HG02938 (cell line): Measurements from ENCODE around the gene ADARB1.

Experiments
- ATAC-seq: cut with Tn5 transposase; IDR thresholded peaks from one replicate; pipeline ENCODE4 v1.9.1; 2021; ENCODE audit warnings: mild to moderate bottlenecking, moderate library complexity; ENCODE audit not compliant: unreplicated experiment

ADARB1 gene

DNA sequence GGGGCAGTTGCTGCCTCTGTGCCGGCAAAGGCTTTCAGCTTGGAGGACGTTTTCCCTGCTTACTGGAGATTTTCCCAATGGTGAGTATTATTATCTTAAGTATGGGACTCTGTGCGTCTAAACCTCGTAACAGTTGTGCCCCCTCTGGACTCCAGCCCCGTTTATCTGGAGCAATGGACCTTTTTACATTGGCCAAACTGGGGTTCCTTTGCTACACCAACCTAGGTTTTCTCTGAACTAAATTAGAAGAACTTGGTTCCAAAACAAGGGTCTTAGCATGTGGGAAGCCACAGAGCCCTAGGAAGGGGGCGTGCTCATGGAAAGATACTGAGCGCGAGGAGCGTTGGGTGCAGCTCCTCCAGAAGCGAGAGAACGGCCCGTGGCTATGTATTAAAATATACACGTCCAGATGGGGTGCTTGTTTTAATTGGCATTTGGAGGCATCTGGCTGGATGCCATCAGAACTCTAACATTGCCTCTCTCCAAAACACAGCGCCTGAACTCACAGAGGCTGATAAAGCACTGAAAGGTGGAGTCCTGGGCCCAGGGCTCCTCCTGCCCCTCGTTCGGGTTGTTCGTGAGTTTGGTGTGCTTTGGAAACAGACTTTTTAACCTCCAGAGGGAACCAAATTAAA is 184.9 kb downstream of the ADARB1 start:
- ATAC-seq, result no peak

DNA sequence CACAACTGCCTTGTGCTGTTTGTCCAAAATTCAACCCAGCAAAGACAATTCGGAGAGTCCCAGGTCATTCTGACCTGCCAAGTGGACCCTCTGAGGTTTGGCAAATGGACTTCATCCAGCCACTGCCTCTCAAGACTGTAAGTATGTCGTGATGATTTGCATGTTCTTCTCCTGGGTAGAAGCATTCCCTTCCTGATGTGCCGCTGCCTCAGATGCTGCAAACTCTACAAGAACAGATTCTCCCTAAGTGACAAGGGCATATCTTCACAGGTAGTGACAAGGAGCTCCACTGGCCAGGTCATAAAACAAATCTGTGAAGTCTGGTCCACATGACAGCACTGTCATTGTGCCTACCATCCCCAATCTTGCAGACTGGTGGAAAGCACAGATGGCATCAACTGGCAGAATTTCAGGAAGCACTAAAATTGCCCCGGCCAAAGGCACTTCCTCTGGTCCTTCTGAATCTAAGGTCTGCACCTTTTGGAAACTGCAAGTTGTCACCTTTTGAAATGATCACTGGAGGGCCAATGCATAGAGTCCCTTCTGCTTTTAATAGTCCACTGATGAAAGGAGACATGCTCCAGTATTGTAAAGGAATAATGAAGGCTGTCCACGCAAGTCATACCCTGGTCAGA is 185.9 kb downstream of the ADARB1 start:
- no peak for ATAC-seq

DNA sequence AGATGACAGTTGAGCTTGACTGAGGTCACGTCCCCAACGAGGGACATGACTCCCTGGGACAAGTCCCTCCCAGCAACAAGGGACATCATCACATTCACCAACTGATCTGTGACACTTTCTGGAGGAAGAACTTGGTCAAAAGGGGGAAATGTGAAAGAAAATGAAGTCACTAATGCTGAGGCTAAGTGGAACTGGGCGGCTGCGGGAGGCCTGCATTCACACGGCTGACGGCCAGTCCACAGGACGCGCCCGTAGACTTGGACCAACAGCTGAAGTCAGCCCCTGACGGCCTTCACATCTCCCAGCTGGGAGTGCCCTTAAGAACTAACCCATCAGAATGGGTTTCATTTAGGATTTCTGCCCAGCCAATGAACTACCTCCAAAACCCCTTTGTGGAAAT is 186.7 kb downstream of the ADARB1 start:
- no peak for ATAC-seq

DNA sequence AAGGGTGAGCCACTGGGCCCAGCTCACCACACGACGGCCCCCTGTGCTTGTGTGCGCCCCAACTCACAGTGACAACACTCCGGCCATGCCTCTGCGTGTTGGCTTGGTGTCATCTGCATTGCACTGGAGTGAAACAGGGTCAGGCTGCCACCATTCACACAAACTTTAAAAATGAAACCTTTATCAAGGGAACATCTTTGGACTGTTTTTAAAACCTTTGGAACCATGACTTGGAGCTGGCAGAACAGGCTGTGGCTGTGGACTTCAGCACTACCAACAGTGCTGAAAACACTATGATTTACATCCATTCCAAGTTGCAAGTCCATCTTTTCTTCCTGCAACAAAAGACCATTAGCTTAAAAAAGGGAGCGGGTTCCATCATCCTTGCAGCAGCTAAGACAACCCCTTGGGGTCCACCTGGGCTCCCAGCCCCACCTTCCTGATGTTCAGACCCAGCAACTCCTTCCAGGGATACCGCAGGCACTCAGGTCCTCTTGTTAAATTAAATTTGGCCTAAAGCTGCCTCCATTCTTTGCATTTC is 187.7 kb downstream of the ADARB1 start:
- ATAC-seq, result no peak

DNA sequence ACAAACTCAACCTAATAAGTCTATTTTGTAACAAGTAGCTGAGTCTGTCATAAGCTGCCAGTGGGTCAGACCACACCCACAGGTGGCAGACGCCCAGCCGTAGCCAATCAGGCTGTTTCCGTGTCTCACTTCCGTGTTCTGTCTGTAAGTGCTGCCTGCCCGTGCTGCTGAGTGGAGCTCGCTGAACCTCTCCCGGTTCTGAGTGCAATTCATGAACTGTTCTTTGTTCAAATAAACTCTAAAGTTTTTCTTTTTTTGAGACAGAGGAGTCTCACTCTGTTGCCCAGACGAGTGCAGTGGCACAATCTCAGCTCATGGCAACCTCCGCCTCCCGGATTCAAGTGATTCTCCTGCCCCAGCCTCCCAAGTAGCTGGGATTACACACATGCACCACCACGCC is 188.2 kb downstream of the ADARB1 start:
- ATAC-seq, result no peak

DNA sequence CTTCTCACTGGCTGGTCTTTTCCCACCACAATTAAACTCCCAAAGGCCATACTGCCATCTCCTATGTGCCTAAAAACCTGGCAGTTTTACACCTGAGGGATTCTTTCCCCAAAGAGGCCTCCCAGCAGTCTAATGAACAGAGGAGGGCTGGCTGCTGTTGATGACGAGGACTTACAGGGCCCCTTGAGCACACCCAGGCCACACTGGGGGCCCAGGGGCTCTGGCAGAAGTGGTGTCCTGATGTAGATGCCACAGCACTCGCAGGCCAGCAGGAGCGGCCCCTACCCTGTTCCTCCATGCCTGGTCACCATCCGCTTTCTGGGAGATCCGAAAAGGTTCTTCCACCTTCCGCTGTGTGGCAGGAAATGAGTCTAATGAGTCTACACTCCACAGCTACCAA is 189.2 kb downstream of the ADARB1 start:
- ATAC-seq, result no peak

DNA sequence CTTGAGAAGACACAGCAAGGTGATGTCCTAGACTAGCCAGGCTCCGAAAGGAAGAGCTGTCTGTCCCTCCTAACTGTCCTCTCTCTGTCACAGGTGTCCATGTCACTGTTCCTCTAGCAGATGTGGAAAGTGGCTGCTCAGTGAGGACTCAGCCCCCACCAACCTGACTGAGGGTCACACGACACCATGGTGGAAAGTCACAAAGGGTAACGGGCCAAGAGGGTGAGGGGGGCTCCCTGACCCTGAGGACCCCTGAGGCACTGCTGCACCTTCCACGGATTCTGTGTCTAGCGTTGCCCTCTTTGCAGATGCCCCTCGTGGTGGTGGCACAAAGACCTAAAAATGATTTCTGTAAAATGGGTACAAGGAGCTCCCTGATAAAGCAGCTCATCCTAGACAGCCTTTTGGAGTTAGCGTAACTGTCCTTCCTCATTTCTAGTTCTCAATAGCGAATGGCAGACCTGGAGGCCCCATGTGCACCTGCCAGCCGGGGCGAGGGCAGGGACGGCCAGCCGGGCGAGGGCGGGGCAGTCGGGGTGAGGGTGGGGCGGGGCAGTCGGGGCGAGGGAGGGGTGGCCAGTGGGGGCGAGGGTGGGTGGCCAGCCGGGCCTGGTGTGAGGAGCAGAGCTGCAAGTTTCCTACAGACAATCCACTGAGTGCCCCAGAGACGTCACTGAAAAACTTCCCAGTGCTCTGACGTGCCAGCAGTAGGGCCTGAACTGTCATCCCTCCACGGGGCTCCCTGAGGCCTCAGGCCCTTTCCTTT is 189.9 kb downstream of the ADARB1 start:
- no peak for ATAC-seq

DNA sequence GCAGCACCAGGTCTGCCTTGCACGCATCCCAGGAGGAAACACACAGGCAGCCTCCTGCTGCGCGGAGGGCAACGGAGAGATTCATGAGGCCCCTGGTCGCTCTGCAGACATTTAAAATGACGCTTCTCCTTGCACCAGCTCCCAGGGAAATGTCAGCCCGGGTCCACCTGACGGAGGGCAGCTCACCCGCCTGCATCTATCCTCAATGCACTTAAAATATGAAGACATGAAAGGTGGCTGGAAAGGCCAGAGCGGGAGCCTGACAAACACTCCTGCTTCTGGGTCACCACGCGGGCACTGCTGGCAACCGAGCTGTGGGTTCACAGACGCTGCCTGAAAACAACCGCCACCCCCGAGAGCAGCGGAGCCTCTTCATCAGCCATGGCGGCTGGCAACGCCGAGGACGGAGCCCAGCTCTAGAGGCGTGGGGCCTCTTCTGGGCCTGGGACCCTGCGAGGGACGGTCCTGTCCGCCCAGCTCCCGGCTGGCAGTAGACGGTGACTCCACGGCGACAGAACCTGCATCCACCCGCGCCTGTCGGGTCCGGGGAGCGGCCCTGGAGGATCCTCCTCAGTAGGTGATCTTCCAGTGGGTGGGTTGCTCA is 190.6 kb downstream of the ADARB1 start:
- no peak for ATAC-seq

DNA sequence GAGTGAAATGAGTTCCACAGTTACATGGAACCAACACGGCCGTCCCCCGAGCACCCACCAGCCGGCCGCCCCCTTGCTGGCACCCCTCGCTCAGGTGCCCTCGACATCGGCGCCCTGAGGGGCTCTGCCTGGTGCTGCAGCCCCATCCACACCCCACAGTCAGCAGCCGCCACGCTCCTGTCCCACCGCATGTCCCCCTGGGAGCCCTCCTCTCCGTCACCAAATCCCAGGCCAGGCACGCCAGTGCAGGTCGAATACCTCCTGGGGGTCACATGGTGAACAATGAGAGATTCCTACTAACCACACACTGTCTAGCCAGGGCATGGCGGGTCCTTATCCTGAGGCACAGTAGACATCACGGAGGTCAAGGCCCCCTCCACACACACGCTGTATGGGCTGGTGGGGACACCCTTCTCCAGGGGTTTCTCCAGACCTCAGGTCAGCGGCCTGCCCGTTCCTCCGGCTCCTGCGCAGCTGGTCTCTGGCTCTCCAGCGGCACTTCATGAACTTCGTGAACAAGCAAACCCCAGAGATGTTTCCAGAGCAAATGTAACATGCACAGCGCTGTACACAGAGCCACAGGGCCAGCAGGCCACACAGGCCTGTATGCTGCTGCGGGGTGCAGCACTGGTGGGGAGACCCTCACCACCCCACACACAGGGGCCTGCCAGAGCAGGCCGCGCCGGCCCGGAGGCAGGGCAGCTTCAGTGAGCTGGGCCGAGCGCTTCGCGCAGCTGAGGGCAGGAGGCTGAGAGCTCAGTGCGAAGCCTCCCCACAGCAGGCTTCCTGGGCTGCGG is 191.5 kb downstream of the ADARB1 start:
- no peak for ATAC-seq

DNA sequence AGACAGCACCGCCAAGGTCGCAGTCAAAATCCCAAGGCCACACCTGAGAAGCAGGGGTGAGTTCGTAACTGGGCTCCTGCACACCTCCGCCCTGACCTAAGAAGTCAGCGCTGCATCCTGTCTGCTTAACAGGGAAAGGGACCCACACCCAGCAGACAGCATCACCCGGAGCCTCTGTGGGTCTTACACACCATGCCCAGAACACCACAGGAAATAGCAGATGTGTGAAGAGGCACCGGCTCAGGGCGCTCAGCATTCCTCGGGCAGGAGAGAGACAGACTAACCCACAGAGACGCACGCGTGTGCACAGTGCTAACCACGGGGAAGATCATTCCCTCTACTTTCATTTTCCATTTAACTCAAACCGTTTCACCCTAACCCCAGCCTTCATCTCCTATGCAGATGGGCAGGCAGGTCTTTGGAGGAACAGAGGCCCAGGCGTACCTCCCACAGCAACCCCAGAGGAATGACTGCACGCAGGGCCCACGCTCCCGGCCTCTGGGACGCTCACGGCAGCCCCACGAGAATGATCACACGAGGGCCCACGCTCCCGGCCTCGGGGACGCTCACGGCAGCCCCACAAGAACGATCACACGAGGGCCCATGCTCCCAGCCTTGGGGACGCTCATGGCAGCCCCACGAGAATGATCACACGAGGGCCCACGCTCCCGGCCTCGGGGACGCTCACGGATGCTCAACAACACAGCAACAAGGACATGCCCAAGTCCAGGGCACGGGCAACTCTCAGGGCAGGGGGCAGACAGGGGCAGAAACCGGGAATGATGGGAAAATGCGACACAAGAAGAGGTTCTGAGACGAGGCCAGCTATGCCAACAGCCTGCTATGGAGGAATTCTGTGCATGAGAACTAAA is 192.4 kb downstream of the ADARB1 start:
- no peak for ATAC-seq

DNA sequence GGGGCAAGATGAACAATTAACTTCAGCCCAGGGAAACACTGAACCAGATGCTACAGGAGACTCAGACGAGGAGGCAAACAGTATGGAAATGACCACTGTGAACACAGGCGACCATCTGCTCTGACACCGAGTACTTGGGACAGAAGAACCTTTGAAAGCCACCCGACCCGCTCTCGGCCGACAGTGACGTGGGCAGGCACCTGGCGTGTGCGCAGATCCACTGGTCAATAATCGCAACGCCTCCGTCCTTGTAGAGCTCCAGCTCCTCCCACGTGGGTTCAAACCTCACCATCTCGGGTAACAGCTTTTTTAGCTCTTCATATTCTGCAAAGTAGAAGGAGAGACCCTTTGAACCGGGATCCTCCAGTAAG is 193.0 kb downstream of the ADARB1 start:
- ATAC-seq, result no peak

DNA sequence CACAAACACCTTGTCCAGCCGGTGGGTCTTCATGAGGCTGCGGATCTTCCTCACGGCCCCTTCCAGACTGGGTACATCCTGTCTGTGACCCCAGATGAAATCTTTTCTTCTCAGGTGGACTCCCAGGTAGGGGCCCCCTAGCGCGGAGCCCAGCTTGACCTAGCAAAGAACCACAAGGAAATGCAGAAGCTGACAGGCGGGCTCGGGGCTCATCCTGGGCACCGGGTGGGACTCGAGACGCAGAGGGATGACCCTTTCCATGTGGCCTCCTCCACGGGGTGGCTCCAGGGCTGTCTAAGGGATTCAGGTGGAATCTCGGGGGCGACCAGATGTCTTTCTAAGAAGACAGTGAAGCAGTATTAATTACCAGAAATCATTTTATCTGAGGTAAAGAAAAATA is 195.5 kb downstream of the ADARB1 start:
- no peak for ATAC-seq

DNA sequence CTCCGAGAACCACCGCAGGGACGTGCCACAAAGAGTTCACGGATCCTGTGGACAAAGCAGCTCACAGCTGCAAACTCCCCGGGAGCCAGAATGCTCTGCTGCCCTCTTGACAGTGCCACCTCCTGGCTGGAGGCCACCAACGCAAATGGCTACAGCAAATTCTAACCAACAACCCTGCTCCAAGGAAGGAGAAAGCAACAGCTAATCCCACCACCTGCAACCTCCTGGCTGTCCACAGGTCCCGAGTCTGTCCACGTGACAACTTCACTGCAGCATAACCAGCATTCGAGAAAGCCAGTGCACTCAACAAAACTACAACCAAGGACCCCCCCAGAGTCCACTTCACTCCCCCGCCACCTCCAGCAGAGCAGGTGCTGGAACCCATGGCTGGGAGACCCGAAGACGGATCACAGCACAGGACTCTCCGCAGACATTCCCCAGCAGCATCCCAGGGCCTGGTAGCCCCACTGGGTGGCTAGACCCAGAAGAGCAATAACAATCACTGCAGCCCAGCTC is 196.0 kb downstream of the ADARB1 start:
- no peak for ATAC-seq
